ENCODE data around the gene SMARCA2.

- TF ChIP-seq PATZ1 (CRISPR knock-in tag; IDR thresholded peaks at IDR 0.05; ENCODE audit: borderline replicate concordance) = no peak
- TF ChIP-seq, protein P1, sequence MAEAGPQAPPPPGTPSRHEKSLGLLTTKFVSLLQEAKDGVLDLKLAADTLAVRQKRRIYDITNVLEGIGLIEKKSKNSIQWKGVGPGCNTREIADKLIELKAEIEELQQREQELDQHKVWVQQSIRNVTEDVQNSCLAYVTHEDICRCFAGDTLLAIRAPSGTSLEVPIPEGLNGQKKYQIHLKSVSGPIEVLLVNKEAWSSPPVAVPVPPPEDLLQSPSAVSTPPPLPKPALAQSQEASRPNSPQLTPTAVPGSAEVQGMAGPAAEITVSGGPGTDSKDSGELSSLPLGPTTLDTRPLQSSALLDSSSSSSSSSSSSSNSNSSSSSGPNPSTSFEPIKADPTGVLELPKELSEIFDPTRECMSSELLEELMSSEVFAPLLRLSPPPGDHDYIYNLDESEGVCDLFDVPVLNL (CRISPR knock-in tag; IDR thresholded peaks at IDR 0.05; ENCODE audit: low read depth) = no peak
- TF ChIP-seq MAX (CRISPR knock-in tag; IDR thresholded peaks at IDR 0.05) = no peak
- TF ChIP-seq ZNF175 (CRISPR knock-in tag; IDR thresholded peaks at IDR 0.05; ENCODE audit: low read depth) = no peak
- no peak for TF ChIP-seq ETV6 (IDR thresholded peaks at IDR 0.05; ENCODE audit: borderline replicate concordance in 1 of 2, low read depth in 2 of 2, low read length in 1 of 2)
- TF ChIP-seq ETV6 (CRISPR knock-in tag; IDR thresholded peaks at IDR 0.05; ENCODE audit: borderline replicate concordance) = no peak
- no peak for TF ChIP-seq CEBPZ (IDR thresholded peaks at IDR 0.05; ENCODE audit: borderline replicate concordance, low read depth, low read length)
- no peak for TF ChIP-seq CBFA2T3 (IDR thresholded peaks at IDR 0.05)
- TF ChIP-seq ZBTB2 (IDR thresholded peaks at IDR 0.05) = no peak
- no peak for TF ChIP-seq SETDB1 (IDR thresholded peaks at IDR 0.05; ENCODE audit: low read length)
- no peak for TF ChIP-seq LEF1 (IDR thresholded peaks at IDR 0.05)
- TF ChIP-seq, protein P2, sequence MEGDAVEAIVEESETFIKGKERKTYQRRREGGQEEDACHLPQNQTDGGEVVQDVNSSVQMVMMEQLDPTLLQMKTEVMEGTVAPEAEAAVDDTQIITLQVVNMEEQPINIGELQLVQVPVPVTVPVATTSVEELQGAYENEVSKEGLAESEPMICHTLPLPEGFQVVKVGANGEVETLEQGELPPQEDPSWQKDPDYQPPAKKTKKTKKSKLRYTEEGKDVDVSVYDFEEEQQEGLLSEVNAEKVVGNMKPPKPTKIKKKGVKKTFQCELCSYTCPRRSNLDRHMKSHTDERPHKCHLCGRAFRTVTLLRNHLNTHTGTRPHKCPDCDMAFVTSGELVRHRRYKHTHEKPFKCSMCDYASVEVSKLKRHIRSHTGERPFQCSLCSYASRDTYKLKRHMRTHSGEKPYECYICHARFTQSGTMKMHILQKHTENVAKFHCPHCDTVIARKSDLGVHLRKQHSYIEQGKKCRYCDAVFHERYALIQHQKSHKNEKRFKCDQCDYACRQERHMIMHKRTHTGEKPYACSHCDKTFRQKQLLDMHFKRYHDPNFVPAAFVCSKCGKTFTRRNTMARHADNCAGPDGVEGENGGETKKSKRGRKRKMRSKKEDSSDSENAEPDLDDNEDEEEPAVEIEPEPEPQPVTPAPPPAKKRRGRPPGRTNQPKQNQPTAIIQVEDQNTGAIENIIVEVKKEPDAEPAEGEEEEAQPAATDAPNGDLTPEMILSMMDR (IDR thresholded peaks at IDR 0.05 in 2 of 3, conservative IDR thresholded peaks at IDR 0.05 in 1 of 3; ENCODE audit: insufficient read depth in 2 of 3, low read depth in 1 of 3, low read length in 3 of 3) = no peak
These were observed 28.1 kb downstream of the SMARCA2 start for GRCh38 chr9:2043243-2043642.

Data from K562 (cell line).